ENCODE measurements around the gene NEXMIF.
"Not testable (repeated sequence)": the region's sequence is repeated elsewhere in the genome, so short reads cannot be mapped to it uniquely, and the experiment has no call there.

The NEXMIF gene

DNA sequence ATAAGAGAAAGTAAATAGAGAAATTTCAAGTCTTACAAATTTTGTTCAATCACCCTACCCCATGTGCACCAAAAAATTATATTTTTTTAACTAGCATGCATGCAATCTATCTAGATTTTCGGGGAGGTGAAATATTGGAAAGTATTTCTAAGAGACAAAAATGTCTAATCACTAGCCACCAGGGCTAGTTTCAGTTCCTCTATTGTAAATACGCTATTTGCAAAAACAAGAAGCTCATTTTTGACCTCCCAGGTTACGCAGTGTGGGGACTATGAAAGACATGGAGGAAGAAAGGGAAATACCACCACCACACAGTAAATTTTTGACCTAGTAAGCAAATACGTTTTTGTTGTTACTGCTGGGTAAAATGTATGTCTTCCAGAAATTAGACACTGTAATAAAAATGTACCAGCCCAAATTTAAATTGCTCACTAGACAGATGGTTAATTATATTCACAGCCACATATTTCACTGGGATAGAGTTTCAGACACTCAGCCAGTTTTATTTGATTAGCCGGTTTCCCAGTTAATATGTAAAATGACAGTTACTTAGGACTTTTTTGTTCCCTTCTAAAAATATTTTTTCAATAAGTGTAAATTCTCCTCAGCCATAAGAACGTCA, 2.2 kb downstream of the NEXMIF start:
- no peak for TF ChIP-seq CTCF (conservative IDR thresholded peaks at IDR 0.05)
- no peak for TF ChIP-seq ZFX (IDR thresholded peaks at IDR 0.05)
- H3K27ac ChIP-seq = no peak overlapping the region

GRCh38 chrX:74911494-74911893, 13.8 kb downstream of the NEXMIF start:
- H3K27ac ChIP-seq = no peak overlapping the region
- TF ChIP-seq CTCF (conservative IDR thresholded peaks at IDR 0.05) = no peak
- no peak for TF ChIP-seq ZFX (IDR thresholded peaks at IDR 0.05)

DNA sequence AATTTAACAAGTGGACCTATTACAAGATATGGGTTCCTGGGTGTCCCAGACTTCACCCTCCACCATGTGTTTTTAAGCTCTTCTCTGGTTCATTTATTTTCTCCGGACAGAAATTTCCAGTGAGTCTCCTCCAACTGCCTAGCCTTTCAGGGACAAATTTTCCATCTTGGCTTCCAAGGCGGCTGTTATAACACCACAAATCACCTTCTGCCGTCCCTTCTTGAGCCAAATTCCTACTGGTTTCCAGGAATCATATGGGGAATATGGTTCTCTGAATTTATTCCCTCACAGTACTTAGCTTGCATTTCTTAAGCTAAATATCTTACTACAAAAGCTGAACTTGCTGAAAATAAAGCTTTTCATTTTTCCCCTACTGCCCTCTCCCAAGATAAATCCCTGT, 18.8 kb downstream of the NEXMIF start:
- no peak overlapping the region for H3K27ac ChIP-seq
- TF ChIP-seq ZFX (IDR thresholded peaks at IDR 0.05) (no peak), CTCF (conservative IDR thresholded peaks at IDR 0.05) (no peak)

DNA sequence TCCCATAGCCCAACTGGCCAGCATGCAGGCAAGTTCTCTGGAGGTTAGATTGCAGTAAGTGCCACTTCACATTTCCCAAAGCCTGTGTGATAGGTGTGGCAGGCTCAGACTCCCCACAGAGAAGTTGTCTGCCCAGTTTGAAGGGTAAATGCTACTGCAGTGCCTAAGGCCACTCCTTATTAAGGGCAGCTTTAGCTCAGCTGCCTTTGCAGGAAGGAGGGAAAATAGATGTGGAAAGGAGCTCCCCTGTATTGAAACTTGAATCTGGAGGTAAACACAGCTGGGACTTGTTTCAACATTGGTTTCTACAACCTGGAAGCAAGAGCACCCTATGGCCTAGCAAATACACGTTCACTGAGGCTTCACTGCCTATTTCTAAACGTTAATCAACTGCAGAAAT, 22.4 kb downstream of the NEXMIF start:
- no peak overlapping the region for H3K27ac ChIP-seq
- no peak for TF ChIP-seq CTCF (conservative IDR thresholded peaks at IDR 0.05)
- TF ChIP-seq ZFX (IDR thresholded peaks at IDR 0.05) = no peak

DNA sequence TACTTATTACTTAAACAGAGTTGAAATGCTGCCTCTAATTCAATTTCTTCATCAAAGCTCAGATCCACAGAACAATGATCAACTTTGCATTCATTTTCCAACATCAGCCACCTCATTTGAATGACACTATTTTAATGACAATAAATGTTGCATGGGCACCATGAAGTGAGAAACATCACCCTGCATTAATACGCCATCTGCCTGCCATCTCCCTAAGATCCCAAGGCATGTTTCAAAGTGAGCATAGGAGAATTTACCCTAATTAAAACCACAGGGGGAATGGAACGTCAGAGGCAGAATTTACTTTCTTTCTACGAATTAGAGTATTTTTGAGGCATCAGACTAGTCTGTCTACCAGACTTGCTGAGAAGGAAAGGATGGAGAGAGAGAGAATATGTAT, 32.7 kb downstream of the NEXMIF start:
- TF ChIP-seq CTCF (conservative IDR thresholded peaks at IDR 0.05) (no peak), ZFX (IDR thresholded peaks at IDR 0.05) (no peak)
- H3K27ac ChIP-seq = no peak overlapping the region

- no peak overlapping the region for H3K27ac ChIP-seq
- TF ChIP-seq ZFX (IDR thresholded peaks at IDR 0.05) (no peak), CTCF (conservative IDR thresholded peaks at IDR 0.05) (no peak)
These were observed 34.4 kb downstream of the NEXMIF start for GRCh38 chrX:74890676-74891430.

DNA sequence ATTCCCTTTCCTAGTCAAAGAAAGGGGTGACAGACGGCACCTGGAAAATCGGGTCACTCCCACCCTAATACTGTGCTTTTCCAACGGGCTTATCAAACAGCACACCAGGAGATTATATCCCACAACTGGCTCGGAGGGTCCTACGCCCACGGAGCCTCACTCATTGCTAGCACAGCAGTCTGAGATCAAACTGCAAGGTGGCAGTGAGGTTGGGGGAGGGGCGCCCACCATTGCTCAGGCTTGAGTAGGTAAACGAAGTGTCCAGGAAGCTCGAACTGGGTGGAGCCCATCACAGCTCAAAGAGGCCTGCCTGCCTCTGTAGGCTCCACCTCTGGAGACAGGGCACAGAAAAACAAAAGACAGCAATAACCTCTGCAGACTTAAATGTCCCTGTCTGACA, 42.9 kb downstream of the NEXMIF start:
- not testable (repeated sequence) for H3K27ac ChIP-seq

DNA sequence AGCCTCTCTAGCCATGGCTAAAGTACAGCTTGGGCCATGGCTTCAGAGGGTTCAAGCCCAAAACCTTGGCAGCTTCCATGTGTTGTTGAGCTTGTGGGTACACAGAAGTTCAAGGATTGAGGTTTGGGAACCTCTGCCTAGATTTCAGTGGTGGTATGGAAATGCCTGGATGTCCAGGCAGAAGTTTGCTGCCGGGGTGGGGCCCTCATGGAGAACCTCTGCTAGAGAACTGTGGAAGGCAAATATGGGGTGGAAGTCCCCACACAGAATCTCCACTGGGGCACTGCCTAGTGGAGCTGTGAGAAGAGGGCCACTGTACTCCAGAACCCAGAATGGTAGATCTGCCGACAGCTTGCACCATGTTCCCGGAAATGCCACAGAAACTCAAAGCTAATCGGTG, 59.5 kb downstream of the NEXMIF start:
- no peak overlapping the region for H3K27ac ChIP-seq
- no peak for TF ChIP-seq ZFX (IDR thresholded peaks at IDR 0.05)
- no peak for TF ChIP-seq CTCF (conservative IDR thresholded peaks at IDR 0.05)
